Neuronal stem cell (in vitro differentiated cells): ENCODE data around the gene ABLIM2.

ENCODE experiments used
- DNase-seq: peaks from one replicate; pipeline ENCODE4 v3.0.0-alpha.2; 2013; ENCODE audit warnings: low spot score
- H2AFZ ChIP-seq: one replicate; pipeline ENCODE4 v1.6.1; 2013; ENCODE audit warnings: mild to moderate bottlenecking, low read length, inconsistent platforms
- H2AK5ac ChIP-seq: 2 replicates; pipeline ENCODE4 v1.6.1; 2013; ENCODE audit warnings: low read depth, mild to moderate bottlenecking, inconsistent platforms, low read length, moderate library complexity, mixed read lengths
- H2BK120ac ChIP-seq: 2 replicates; pipeline ENCODE4 v1.6.1; 2013; ENCODE audit warnings: low read depth, mild to moderate bottlenecking, inconsistent platforms, low read length, moderate library complexity, mixed read lengths
- H2BK12ac ChIP-seq: one replicate; pipeline ENCODE4 v1.6.1; 2013; ENCODE audit warnings: low read length, inconsistent platforms
- H2BK15ac ChIP-seq: 2 replicates; pipeline ENCODE4 v1.6.1; 2013; ENCODE audit warnings: mild to moderate bottlenecking, low read length, inconsistent platforms, mixed read lengths
- H2BK5ac ChIP-seq: one replicate; pipeline ENCODE4 v1.6.1; 2013; ENCODE audit warnings: inconsistent platforms, mild to moderate bottlenecking, low read length, moderate library complexity
- H3K14ac ChIP-seq: one replicate; pipeline ENCODE4 v1.6.1; 2013; ENCODE audit warnings: low read length, inconsistent platforms
- H3K18ac ChIP-seq: 2 replicates; pipeline ENCODE4 v1.6.1; 2013; ENCODE audit warnings: low read length, inconsistent platforms
- H3K23ac ChIP-seq: 2 replicates; pipeline ENCODE4 v1.6.1; 2013; ENCODE audit warnings: low read depth, mild to moderate bottlenecking, mixed read lengths, low read length, inconsistent platforms; ENCODE audit not compliant: poor library complexity
- H3K27ac ChIP-seq: replicated peaks from 3 replicates; pipeline ENCODE4 v1.5.1; 2013; ENCODE audit warnings: low read length, inconsistent platforms
- H3K27me3 ChIP-seq, 3 experiments: 2 replicates each; pipeline ENCODE4 v1.6.1; 2013; ENCODE audit warnings: low read length in 3 of 3, mild to moderate bottlenecking in 2 of 3, inconsistent platforms in 1 of 3, low read depth in 1 of 3, mixed read lengths in 1 of 3, moderate library complexity in 1 of 3; ENCODE audit not compliant: control insufficient read depth in 3 of 3, insufficient read depth in 3 of 3
- H3K36me3 ChIP-seq, 2 donors: replicated peaks in 1 of 2; 2 replicates each; pipeline ENCODE4 v1.6.1; 2013; ENCODE audit warnings: low read length in 2 of 2; ENCODE audit not compliant: control insufficient read depth in 2 of 2, insufficient read depth in 2 of 2
- H3K4ac ChIP-seq: 2 replicates; pipeline ENCODE4 v1.6.1; 2013; ENCODE audit warnings: inconsistent platforms, mild to moderate bottlenecking, low read length, moderate library complexity
- H3K4me1 ChIP-seq, 2 donors: 1 replicate in 1 of 2; 2 replicates in 1 of 2; pipeline ENCODE4 v1.6.1; 2013; ENCODE audit warnings: low read length in 2 of 2, low read depth in 1 of 2; ENCODE audit not compliant: control insufficient read depth in 2 of 2, insufficient read depth in 1 of 2
- H3K4me2 ChIP-seq: one replicate; pipeline ENCODE4 v1.6.1; 2013; ENCODE audit warnings: mild to moderate bottlenecking, low read length, inconsistent platforms; ENCODE audit not compliant: insufficient read depth, poor library complexity, severe bottlenecking
- H3K4me3 ChIP-seq, 2 donors: 2 replicates each; pipeline ENCODE4 v1.5.1; 2013; ENCODE audit warnings: low read length in 2 of 2, mild to moderate bottlenecking in 2 of 2, inconsistent platforms in 1 of 2, moderate library complexity in 1 of 2
- H3K79me1 ChIP-seq: one replicate; pipeline ENCODE4 v1.6.1; 2013; ENCODE audit warnings: low read depth, mild to moderate bottlenecking, inconsistent platforms, low read length, moderate library complexity
- H3K9ac ChIP-seq: one replicate; pipeline ENCODE4 v1.6.1; 2013; ENCODE audit warnings: mild to moderate bottlenecking, low read depth, low read length, inconsistent platforms; ENCODE audit not compliant: poor library complexity
- H3K9me3 ChIP-seq, 2 donors: replicated peaks in 1 of 2; 2 replicates each; pipeline versions ENCODE3 to v1.6.1; 2013; ENCODE audit warnings: low read length in 2 of 2, mild to moderate bottlenecking in 2 of 2, inconsistent platforms in 1 of 2, low read depth in 1 of 2, mixed read lengths in 1 of 2, moderate library complexity in 1 of 2; ENCODE audit not compliant: control insufficient read depth in 2 of 2, insufficient read depth in 1 of 2
- H4K8ac ChIP-seq: one replicate; pipeline ENCODE4 v1.6.1; 2013; ENCODE audit warnings: low read depth, mild to moderate bottlenecking, inconsistent platforms, low read length, moderate library complexity
- H4K91ac ChIP-seq: one replicate; pipeline ENCODE4 v1.6.1; 2013; ENCODE audit warnings: low read length, low read depth, mild to moderate bottlenecking, inconsistent platforms; ENCODE audit not compliant: poor library complexity
- WGBS, 2 donors: extraction: QIAGEN DNeasy Blood & Tissue Kit; methylation state at CpG; one replicate each; pipeline ENCODE4 v1.1.7; 2013; ENCODE audit warnings: missing lambda C conversion rate in 2 of 2, mixed read lengths in 1 of 2; ENCODE audit not compliant: insufficient read length in 2 of 2, insufficient replicate concordance in 1 of 2; ENCODE audit errors: extremely low coverage in 2 of 2; 5-methylcytosine and 5-hydroxymethylcytosine counted together

ABLIM2 gene

GRCh38 chr4:8000721-8001491 lies 157.7 kb downstream of the ABLIM2 start:
- Histone ChIP-seq H3K4me2 (no peak overlapping the region), H3K9me3 (no peaks in the 10 kb centered on the region), H3K23ac (peak overlapping the region; percentile 36), H2AFZ (no peak overlapping the region), H3K27ac (no peak overlapping the region), H2BK12ac (peak overlapping the region; percentile 30), H3K9ac (peak overlapping the region; percentile 50), H3K27me3 (peaks cover 0 to 15% (median 0%) of the 10 kb centered on the region in 3 experiments), H3K4me3 (no peak overlapping the region), H2AK5ac (peak overlapping the region; percentile 95), H3K4ac (no peak overlapping the region), H4K8ac (no peak overlapping the region), H3K4me1 (peaks cover 3 to 4% of the 10 kb centered on the region in 2 donors), H3K14ac (peak overlapping the region; percentile 28), H2BK5ac (no peak overlapping the region), H2BK15ac (peak overlapping the region; percentile 70), H2BK120ac (no peak overlapping the region), H3K36me3 (no peaks in the 10 kb centered on the region), H4K91ac (no peak overlapping the region), H3K18ac (peak overlapping the region; percentile 65), H3K79me1 (peaks cover 4% of the 10 kb centered on the region)
- no peak for DNase-seq
- WGBS, 2 donors = no CpG with 5 or more reads among the region's 25 CpGs

GRCh38 chr4:8000247-8000646 lies 158.4 kb downstream of the ABLIM2 start:
- Histone ChIP-seq H2BK12ac (no peak overlapping the region), H3K4me1 (peaks cover 0 to 4% of the 10 kb centered on the region in 2 donors), H4K91ac (no peak overlapping the region), H4K8ac (no peak overlapping the region), H2BK120ac (no peak overlapping the region), H2BK15ac (no peak overlapping the region), H2AK5ac (no peak overlapping the region), H3K14ac (peak overlapping the region; percentile 28), H3K23ac (peak overlapping the region; percentile 58), H3K27ac (no peak overlapping the region), H2BK5ac (no peak overlapping the region), H3K18ac (no peak overlapping the region), H3K9me3 (peaks cover 0 to under 1% of the 10 kb centered on the region in 2 donors), H3K27me3 (peaks cover 0 to 15% (median 0%) of the 10 kb centered on the region in 3 experiments), H2AFZ (no peak overlapping the region), H3K4me2 (no peak overlapping the region), H3K9ac (no peak overlapping the region), H3K79me1 (peaks cover 4% of the 10 kb centered on the region), H3K4me3 (no peak overlapping the region), H3K36me3 (no peaks in the 10 kb centered on the region), H3K4ac (no peak overlapping the region)
- no peak for DNase-seq
- no CpG with 5 or more reads among the region's 8 CpGs for WGBS, 2 donors

- Histone ChIP-seq H3K9ac (peak overlapping the region; percentile 17), H3K4me3 (no peak overlapping the region), H3K27me3 (peaks cover 0 to 15% (median 0%) of the 10 kb centered on the region in 3 experiments), H4K8ac (no peak overlapping the region), H3K4me2 (no peak overlapping the region), H2BK5ac (no peak overlapping the region), H2AK5ac (peak overlapping the region; percentile 68), H3K14ac (no peak overlapping the region), H3K79me1 (peaks cover 4% of the 10 kb centered on the region), H3K18ac (peak overlapping the region; percentile 40), H3K36me3 (no peaks in the 10 kb centered on the region), H2AFZ (no peak overlapping the region), H2BK15ac (no peak overlapping the region), H3K4ac (no peak overlapping the region), H3K27ac (no peak overlapping the region), H3K9me3 (peaks cover 0 to 2% of the 10 kb centered on the region in 2 donors), H4K91ac (no peak overlapping the region), H2BK120ac (peak overlapping the region; percentile 26), H2BK12ac (no peak overlapping the region), H3K4me1 (peaks cover 0 to 4% of the 10 kb centered on the region in 2 donors), H3K23ac (no peak overlapping the region)
- no CpG with 5 or more reads among the region's 8 CpGs for WGBS, 2 donors
- no peak for DNase-seq
These were observed 158.9 kb downstream of the ABLIM2 start for GRCh38 chr4:7999695-8000094.

- Histone ChIP-seq H3K14ac (no peak overlapping the region), H3K27ac (no peak overlapping the region), H3K4me1 (peaks cover 0 to 4% of the 10 kb centered on the region in 2 donors), H3K23ac (no peak overlapping the region), H4K8ac (no peak overlapping the region), H2BK5ac (no peak overlapping the region), H4K91ac (no peak overlapping the region), H3K9me3 (peaks cover 0 to 2% of the 10 kb centered on the region in 2 donors), H2AK5ac (peak overlapping the region; percentile 68), H2BK12ac (no peak overlapping the region), H2BK15ac (no peak overlapping the region), H2AFZ (no peak overlapping the region), H3K4me3 (no peak overlapping the region), H3K36me3 (no peaks in the 10 kb centered on the region), H3K9ac (no peak overlapping the region), H3K4ac (no peak overlapping the region), H3K18ac (peak overlapping the region; percentile 40), H3K79me1 (peaks cover 4% of the 10 kb centered on the region), H2BK120ac (peak overlapping the region; percentile 26), H3K27me3 (peaks cover 0 to 15% (median 0%) of the 10 kb centered on the region in 3 experiments), H3K4me2 (no peak overlapping the region)
- DNase-seq = no peak
- WGBS, 2 donors = no CpG with 5 or more reads among the region's 7 CpGs
These were observed 159.3 kb downstream of the ABLIM2 start for GRCh38 chr4:7999279-7999678.
